ENCODE measurements around the gene B3GALT6.

DNA sequence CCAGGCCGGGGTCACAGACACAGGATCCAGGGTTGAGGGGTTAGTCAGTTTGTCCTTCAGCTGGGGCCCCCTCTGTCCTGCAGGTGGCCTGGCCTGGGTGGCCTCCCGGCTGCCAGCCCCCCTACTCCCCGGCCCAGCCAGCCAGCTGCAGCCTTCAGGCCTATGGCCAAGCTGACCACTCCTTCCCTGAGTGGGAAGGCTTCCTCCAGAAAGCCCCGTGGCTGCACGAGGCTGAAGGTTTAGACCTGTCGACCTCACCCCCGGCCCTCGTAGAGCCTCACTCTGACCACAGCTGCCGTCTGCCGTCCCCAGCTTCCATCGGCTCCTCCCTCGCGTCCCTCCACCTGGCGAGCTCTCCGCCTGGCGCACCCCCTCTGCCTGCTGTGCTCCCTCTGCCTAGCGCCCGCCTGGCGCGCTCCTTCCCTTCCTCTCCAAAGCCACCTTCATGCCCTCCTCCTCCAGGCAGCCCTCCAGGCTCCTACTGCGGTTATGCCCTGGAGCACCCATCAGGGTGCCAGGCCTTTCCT, 48.8 kb upstream of the B3GALT6 start:
- TF ChIP-seq, protein P1, sequence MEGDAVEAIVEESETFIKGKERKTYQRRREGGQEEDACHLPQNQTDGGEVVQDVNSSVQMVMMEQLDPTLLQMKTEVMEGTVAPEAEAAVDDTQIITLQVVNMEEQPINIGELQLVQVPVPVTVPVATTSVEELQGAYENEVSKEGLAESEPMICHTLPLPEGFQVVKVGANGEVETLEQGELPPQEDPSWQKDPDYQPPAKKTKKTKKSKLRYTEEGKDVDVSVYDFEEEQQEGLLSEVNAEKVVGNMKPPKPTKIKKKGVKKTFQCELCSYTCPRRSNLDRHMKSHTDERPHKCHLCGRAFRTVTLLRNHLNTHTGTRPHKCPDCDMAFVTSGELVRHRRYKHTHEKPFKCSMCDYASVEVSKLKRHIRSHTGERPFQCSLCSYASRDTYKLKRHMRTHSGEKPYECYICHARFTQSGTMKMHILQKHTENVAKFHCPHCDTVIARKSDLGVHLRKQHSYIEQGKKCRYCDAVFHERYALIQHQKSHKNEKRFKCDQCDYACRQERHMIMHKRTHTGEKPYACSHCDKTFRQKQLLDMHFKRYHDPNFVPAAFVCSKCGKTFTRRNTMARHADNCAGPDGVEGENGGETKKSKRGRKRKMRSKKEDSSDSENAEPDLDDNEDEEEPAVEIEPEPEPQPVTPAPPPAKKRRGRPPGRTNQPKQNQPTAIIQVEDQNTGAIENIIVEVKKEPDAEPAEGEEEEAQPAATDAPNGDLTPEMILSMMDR (IDR thresholded peaks at IDR 0.05; ENCODE audit: insufficient read depth, low read length), result no peak
- TF ChIP-seq, protein P2, sequence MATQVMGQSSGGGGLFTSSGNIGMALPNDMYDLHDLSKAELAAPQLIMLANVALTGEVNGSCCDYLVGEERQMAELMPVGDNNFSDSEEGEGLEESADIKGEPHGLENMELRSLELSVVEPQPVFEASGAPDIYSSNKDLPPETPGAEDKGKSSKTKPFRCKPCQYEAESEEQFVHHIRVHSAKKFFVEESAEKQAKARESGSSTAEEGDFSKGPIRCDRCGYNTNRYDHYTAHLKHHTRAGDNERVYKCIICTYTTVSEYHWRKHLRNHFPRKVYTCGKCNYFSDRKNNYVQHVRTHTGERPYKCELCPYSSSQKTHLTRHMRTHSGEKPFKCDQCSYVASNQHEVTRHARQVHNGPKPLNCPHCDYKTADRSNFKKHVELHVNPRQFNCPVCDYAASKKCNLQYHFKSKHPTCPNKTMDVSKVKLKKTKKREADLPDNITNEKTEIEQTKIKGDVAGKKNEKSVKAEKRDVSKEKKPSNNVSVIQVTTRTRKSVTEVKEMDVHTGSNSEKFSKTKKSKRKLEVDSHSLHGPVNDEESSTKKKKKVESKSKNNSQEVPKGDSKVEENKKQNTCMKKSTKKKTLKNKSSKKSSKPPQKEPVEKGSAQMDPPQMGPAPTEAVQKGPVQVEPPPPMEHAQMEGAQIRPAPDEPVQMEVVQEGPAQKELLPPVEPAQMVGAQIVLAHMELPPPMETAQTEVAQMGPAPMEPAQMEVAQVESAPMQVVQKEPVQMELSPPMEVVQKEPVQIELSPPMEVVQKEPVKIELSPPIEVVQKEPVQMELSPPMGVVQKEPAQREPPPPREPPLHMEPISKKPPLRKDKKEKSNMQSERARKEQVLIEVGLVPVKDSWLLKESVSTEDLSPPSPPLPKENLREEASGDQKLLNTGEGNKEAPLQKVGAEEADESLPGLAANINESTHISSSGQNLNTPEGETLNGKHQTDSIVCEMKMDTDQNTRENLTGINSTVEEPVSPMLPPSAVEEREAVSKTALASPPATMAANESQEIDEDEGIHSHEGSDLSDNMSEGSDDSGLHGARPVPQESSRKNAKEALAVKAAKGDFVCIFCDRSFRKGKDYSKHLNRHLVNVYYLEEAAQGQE (IDR thresholded peaks at IDR 0.05; ENCODE audit: insufficient replicate concordance, low read depth), result no peak
- TF ChIP-seq GABPA (IDR thresholded peaks at IDR 0.05; ENCODE audit: low read depth), result no peak
- no peak for TF ChIP-seq POLR2AphosphoS5 (IDR thresholded peaks at IDR 0.05; ENCODE audit: low read depth)

Measured in HL-60 (cell line).